Mucosa of rectum (tissue), 2 donors: ENCODE results near the gene ASPA.

Source experiments
- H3K27ac ChIP-seq, 2 donors: one replicate each; pipeline ENCODE4 v1.7.0; 2013; ENCODE audit warnings: inconsistent platforms in 2 of 2, low read depth in 2 of 2, low read length in 2 of 2
- H3K27me3 ChIP-seq, 2 donors: one replicate each; pipeline ENCODE4 v1.7.0; 2013; ENCODE audit warnings: low read length in 2 of 2; ENCODE audit not compliant: control insufficient read depth in 2 of 2, insufficient read depth in 2 of 2
- H3K36me3 ChIP-seq, 2 donors: one replicate each; pipeline ENCODE4 v1.7.0; 2013; ENCODE audit warnings: low read length in 2 of 2; ENCODE audit not compliant: control insufficient read depth in 2 of 2, insufficient read depth in 2 of 2
- H3K4me1 ChIP-seq, 2 donors: one replicate each; pipeline ENCODE4 v1.7.0; 2013; ENCODE audit warnings: low read length in 2 of 2, mild to moderate bottlenecking in 1 of 2; ENCODE audit not compliant: control insufficient read depth in 2 of 2, insufficient read depth in 2 of 2
- H3K4me3 ChIP-seq, 2 donors: one replicate each; pipeline ENCODE4 v1.7.0; 2013; ENCODE audit warnings: low read length in 2 of 2
- H3K9ac ChIP-seq, 2 donors: one replicate each; pipeline ENCODE4 v1.7.0; 2013; ENCODE audit warnings: low read length in 2 of 2, low read depth in 1 of 2, mild to moderate bottlenecking in 1 of 2
- H3K9me3 ChIP-seq, 2 donors: one replicate each; pipeline ENCODE4 v1.7.0; 2013; ENCODE audit warnings: low read length in 2 of 2; ENCODE audit not compliant: control insufficient read depth in 2 of 2
- donor health status: healthy.
- donor health status: Normal muscosa, but diverticular disease.

ASPA gene

DNA sequence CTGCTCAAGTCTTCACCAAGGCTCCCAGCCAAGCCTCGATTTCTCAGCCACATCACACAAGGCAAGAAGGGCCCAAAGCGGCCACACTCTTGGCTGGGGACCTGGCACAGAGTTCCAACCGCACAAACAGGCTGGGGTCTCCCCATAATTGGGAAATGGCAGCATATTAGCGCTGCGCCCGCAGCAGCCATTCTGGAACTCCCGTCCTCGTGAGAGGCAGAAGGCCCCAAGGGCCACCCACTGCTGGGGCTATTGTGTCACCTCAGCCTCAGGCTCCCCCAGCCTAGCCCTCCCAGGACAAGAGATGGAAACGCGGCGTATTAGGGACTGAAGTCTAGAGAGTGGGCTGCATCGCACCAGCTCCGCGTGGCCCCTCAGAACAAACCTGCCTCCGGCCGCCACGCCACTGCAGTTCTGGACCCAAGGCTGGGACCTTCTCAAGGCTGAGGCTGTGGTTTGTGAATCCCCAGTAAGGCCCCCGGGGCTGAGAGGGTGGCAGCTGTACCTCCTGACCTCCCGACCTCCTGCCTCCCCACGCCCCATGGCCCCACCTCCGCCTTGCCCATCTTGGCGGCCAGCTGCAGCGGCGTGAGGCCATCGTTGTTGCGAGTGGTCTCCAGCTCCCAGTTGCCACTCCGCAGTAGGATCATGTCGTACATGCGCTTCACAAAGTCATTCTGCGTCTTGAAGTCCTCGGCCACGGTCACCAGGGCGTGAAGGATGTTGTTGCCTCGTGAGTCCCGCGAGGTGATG is 56.5 kb downstream of the ASPA start:
- no peak overlapping the region for H3K4me3 ChIP-seq
- no peak overlapping the region for H3K27ac ChIP-seq
- no peaks in the 10 kb centered on the region for H3K27me3 ChIP-seq
- no peaks in the 10 kb centered on the region for H3K36me3 ChIP-seq
- no peak overlapping the region for H3K9ac ChIP-seq
- peaks cover 0 to 3% of the 10 kb centered on the region in 2 donors for H3K4me1 ChIP-seq
- no peaks in the 10 kb centered on the region for H3K9me3 ChIP-seq

DNA sequence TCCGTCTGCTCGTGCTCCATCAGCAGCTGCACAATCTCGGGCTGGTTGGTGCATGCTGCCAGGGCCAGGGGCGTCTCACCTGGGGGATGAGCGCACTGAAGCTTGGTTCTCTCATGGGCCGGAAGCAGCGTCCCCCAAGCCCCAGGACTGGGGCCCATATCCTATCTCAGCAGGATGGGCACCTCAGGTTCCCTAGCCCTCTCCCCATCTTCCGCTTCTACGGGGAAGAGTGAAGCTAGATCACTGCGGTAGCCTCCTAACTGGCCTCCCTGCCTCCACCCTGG is 57.0 kb downstream of the ASPA start:
- H3K27me3 ChIP-seq = no peaks in the 10 kb centered on the region
- peaks cover 0 to 3% of the 10 kb centered on the region in 2 donors for H3K4me1 ChIP-seq
- no peak overlapping the region for H3K4me3 ChIP-seq
- no peak overlapping the region for H3K9ac ChIP-seq
- no peak overlapping the region for H3K27ac ChIP-seq
- H3K9me3 ChIP-seq = no peaks in the 10 kb centered on the region
- H3K36me3 ChIP-seq = no peaks in the 10 kb centered on the region

DNA sequence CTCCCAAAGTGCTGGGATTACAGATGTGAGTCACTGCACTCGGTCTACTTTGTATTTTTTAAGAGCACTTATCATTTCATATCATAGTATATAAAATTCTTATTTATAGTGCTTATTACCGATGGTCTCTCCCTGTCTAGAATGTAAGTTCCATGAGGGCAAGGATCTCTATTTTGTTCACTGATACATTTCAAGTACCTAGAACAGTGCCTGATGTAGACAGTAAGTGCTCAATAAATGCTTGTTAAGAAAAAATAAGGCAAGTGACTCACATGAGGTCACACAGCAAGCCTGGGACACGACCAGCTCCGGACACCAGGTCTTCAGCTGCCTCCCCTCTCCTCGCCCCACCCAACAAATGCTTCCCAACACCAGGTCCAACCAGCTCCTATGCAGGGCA is 58.0 kb downstream of the ASPA start:
- H3K9me3 ChIP-seq = no peaks in the 10 kb centered on the region
- no peak overlapping the region for H3K27ac ChIP-seq
- no peak overlapping the region for H3K4me3 ChIP-seq
- H3K36me3 ChIP-seq = no peaks in the 10 kb centered on the region
- H3K4me1 ChIP-seq = peaks cover 0 to 3% of the 10 kb centered on the region in 2 donors
- no peaks in the 10 kb centered on the region for H3K27me3 ChIP-seq
- no peak overlapping the region for H3K9ac ChIP-seq

DNA sequence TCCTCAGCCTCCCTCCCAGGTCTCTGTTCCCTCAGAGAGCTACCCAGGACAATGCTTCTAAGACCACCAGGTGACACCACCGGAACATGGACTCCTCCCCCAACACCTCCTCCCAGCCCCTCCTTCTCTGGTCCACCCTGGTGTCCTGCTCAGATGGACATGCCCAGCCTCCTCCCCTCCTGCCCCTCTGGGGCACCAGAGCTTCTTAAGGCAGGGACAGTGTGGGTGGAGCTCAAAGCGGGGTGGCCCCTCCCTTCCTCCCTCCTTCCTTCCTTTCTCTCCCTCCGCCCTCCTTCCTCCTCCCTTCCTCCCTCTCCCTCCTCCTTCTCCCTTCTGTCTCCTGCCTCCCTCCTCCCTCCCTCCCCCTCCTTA is 59.1 kb downstream of the ASPA start:
- no peak overlapping the region for H3K9ac ChIP-seq

DNA sequence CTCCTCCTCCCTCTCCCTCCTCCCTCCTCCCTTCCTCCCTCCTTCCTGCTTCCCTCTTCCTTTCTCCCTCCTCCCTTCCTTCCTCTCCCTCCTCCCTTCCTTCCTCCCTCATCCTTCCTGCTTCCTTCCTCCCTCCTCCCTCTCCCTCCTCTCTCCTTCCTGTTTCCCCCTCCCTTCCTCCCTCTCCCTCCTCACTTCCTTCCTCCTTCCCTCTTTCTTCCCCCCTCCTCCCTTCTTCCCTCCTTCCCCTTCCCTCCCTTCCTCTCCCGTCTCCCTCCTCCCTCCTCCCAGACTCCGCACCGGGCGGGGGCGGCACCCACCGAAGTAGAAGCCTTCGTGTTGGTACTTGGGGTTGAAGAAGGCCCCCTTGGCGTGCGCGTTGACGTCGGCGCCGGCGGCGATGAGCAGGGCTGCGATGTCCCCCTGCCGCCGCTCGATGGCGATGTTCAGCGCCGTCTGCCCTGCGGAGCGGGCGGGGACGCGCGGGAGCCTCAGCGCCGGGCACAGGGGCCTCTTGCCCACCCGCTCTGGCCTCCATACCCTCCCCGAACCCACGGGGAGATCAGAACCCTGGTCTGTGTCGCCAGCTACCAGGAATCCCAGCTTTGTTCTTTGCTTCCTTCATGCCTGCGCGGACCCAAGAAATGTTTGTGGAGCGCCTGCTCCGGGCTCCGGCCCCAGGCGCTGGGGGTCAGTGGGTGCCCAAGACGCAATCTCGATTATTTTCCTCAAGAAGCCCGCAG is 59.6 kb downstream of the ASPA start:
- no peak overlapping the region for H3K27ac ChIP-seq
- no peak overlapping the region for H3K9ac ChIP-seq
- no peaks in the 10 kb centered on the region for H3K36me3 ChIP-seq
- no peaks in the 10 kb centered on the region for H3K27me3 ChIP-seq
- peak overlapping the region; percentile 36 to 56 for H3K4me3 ChIP-seq
- H3K4me1 ChIP-seq = peaks cover 0 to 3% of the 10 kb centered on the region in 2 donors
- no peaks in the 10 kb centered on the region for H3K9me3 ChIP-seq

More for the DNA sequence above, 59.1 kb downstream of the ASPA start:
- Histone ChIP-seq H3K9me3 (no peaks in the 10 kb centered on the region), H3K27ac (no peak overlapping the region), H3K4me3 (no peak overlapping the region), H3K27me3 (no peaks in the 10 kb centered on the region), H3K4me1 (peaks cover 0 to 3% of the 10 kb centered on the region in 2 donors), H3K36me3 (no peaks in the 10 kb centered on the region)

DNA sequence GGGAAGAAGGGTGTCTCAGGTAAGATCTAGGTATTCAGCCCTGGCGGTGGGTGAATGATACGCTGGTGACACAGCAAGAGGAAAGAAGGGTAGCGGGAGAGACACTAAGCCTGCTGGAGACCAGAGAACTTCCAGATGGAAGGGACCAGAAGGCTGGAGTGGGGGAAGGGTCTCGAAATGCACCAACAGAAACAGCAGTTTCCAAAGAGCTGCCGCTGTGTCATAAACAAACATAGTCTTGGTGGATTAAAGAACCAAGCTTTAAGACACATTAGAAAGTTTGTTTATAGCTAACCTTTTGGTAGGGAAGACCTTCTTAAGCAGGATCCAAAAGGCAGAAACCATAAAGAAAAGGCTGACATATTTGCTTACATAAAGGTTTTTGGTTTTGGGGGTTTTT is 60.9 kb downstream of the ASPA start:
- Histone ChIP-seq H3K9me3 (no peaks in the 10 kb centered on the region), H3K27ac (no peak overlapping the region), H3K4me3 (no peak overlapping the region), H3K9ac (no peak overlapping the region), H3K36me3 (no peaks in the 10 kb centered on the region), H3K4me1 (peaks cover 0 to 3% of the 10 kb centered on the region in 2 donors), H3K27me3 (no peaks in the 10 kb centered on the region)

DNA sequence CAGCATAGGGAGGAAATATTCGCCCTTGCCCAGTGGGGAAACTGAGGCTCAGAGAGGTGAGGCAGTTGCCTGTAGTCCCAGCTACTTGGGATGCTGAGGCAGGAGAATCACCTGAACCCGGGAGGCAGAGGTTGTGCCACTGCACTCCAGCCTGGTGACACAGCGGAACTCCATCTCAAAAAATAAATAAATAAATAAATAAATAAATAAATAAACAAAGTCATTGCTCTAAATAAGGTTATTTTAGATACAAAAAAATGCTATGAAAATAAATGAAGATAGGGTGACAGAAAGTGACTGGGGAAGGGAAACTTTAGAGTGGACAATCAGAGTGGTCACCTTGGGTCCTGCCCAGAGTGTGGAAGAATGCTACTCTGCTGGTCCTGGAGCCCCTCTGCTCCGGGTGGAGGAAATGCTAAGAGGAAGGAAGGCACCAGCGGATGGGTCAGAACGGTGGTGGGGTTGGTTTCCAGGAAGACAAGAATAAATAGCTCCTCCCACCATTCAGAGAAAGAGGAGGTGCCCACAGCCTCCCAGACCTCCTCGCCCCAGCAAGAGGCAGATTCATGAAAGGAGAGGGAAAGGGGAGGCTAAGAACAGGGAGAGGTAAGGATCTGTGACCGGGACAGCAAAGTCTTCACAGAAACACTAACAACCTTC is 64.2 kb downstream of the ASPA start:
- no peaks in the 10 kb centered on the region for H3K9me3 ChIP-seq
- H3K4me3 ChIP-seq = no peak overlapping the region
- no peaks in the 10 kb centered on the region for H3K27me3 ChIP-seq
- H3K4me1 ChIP-seq = peaks cover 0 to 3% of the 10 kb centered on the region in 2 donors
- H3K9ac ChIP-seq = no peak overlapping the region
- H3K27ac ChIP-seq = no peak overlapping the region
- no peaks in the 10 kb centered on the region for H3K36me3 ChIP-seq

DNA sequence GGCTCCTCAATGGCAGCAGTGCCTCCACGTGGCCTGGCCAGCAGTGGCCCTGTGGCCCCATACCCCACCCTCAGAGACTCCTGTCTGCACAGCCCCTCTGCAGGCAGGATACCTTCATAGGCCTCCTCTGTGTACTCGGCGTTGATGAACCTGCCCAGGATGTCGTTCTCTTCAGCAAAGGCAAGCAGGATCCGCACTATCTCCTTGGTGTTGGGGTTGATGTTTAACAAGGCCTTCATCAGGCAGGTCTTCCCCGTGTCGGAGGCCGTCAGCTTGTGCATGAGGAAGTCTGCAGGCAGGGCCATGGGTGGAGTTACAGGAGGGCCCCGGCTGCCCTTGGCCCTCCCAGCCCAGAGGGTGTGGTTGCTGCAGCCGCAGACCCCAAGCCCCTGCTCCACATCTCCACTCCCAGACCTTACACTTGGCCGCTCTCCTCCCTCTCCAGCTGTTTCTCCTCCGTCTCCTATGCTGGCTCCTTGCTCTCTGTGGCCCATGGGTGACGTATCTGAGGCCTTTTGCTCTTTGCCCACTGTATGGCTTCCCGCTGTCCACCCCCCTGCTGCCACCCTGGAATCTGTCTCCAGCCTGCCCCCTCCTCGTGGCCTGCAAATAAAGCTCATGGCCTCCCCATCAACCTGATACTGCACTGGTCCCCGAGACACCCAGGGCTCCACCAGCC is 66.8 kb downstream of the ASPA start:
- H3K27ac ChIP-seq = no peak overlapping the region
- no peak overlapping the region for H3K4me3 ChIP-seq
- no peaks in the 10 kb centered on the region for H3K9me3 ChIP-seq
- H3K36me3 ChIP-seq = no peaks in the 10 kb centered on the region
- H3K27me3 ChIP-seq = no peaks in the 10 kb centered on the region
- no peaks in the 10 kb centered on the region for H3K4me1 ChIP-seq
- no peak overlapping the region for H3K9ac ChIP-seq

DNA sequence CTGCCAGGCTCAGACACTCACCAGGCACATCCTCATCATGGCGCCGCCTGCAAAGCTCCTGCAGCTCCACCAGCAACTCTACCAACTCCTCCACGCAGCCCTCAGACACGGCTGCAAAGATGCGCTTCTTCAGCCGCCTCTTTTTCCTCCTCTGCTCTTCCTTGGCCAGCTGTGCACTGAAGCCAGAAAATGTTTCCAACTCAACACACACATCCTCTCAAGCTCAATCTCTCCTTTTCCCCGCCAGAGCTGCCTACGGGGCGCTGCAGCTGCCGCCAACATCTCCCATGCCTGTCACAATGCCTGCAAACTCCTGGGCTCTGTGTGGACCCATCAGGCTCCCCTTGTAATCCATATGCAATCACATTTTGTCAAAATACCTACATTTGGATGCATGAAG is 67.7 kb downstream of the ASPA start:
- no peaks in the 10 kb centered on the region for H3K27me3 ChIP-seq
- no peak overlapping the region for H3K9ac ChIP-seq
- no peaks in the 10 kb centered on the region for H3K9me3 ChIP-seq
- H3K36me3 ChIP-seq = no peaks in the 10 kb centered on the region
- no peaks in the 10 kb centered on the region for H3K4me1 ChIP-seq
- H3K4me3 ChIP-seq = no peak overlapping the region
- H3K27ac ChIP-seq = no peak overlapping the region

DNA sequence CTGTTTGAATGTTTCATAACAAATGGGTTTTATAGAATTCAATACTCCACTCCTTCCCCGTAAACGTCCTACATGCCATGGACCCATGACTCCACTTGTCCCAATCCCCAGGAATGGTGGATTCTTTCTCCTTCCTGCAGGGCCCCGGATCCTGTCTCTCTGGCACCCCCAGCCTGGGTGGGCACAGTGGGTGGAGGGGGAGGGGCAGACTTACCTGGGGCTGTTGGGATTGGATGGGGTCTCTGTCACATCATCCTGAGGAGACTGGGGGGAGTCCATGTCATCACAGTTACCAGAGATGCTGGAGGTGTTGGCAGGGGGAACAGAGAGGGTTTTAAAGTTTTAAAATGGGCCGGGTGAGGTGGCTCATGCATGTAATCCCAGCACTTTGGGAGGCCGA is 68.6 kb downstream of the ASPA start:
- Histone ChIP-seq H3K27ac (no peak overlapping the region), H3K27me3 (no peaks in the 10 kb centered on the region), H3K9me3 (no peaks in the 10 kb centered on the region), H3K9ac (no peak overlapping the region), H3K4me1 (no peaks in the 10 kb centered on the region), H3K36me3 (no peaks in the 10 kb centered on the region), H3K4me3 (no peak overlapping the region)
